ENCODE measurements around the gene SRMS. TPM values are rescaled to one million over a fixed set of nuclear protein-coding genes. Genes with fewer than 3 reads are reported as not detected.

SRMS gene
- total RNA-seq, 1 donor from 2014 or later: not detected

DNA sequence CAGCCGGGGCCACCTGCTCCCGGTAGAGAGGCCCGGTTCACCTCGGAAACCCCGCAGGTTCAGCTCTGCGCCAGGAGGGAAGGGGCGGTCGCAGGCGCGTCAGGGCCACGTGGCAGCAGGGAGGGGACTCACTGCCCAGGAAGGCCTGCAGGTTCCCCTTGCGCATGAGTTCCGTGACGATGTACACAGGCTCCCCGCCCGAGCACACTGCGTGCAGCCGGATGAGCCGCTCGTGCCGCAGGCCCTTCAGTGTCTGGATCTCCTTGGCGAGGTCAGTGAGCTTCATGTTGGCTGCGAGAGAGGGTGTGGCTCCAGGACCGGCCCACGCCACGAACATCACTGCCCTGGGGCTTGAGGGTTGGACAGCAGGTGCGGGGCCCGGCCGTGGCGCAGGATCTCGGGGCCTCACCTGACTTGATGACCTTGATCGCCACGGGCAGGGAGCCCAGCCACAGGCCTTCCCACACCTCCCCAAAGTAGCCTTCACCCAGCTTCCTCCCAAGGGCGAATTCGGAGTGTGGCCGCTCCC is 5.5 kb downstream of the SRMS start:
- Histone ChIP-seq H3K36me3 (no peaks in the 10 kb centered on the region), H3K4me3 (no peak overlapping the region), H3K4me1 (peaks cover 20% of the 10 kb centered on the region), H3K27ac (no peak overlapping the region), H3K9me3 (no peaks in the 10 kb centered on the region), H3K27me3 (no peaks in the 10 kb centered on the region)
- DNase-seq (ENCODE audit: extremely low spot score in 2 of 2): no peak
- intact Hi-C loops (cut with DNase I): no loop called here
- TF ChIP-seq, protein P1, sequence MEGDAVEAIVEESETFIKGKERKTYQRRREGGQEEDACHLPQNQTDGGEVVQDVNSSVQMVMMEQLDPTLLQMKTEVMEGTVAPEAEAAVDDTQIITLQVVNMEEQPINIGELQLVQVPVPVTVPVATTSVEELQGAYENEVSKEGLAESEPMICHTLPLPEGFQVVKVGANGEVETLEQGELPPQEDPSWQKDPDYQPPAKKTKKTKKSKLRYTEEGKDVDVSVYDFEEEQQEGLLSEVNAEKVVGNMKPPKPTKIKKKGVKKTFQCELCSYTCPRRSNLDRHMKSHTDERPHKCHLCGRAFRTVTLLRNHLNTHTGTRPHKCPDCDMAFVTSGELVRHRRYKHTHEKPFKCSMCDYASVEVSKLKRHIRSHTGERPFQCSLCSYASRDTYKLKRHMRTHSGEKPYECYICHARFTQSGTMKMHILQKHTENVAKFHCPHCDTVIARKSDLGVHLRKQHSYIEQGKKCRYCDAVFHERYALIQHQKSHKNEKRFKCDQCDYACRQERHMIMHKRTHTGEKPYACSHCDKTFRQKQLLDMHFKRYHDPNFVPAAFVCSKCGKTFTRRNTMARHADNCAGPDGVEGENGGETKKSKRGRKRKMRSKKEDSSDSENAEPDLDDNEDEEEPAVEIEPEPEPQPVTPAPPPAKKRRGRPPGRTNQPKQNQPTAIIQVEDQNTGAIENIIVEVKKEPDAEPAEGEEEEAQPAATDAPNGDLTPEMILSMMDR (IDR thresholded peaks at IDR 0.05): no peak
- TF ChIP-seq POLR2A (IDR thresholded peaks at IDR 0.05) (no peak), POLR2AphosphoS5 (IDR thresholded peaks at IDR 0.05; ENCODE audit: insufficient read depth in 1 of 2, low read depth in 1 of 2) (no peak)

DNA sequence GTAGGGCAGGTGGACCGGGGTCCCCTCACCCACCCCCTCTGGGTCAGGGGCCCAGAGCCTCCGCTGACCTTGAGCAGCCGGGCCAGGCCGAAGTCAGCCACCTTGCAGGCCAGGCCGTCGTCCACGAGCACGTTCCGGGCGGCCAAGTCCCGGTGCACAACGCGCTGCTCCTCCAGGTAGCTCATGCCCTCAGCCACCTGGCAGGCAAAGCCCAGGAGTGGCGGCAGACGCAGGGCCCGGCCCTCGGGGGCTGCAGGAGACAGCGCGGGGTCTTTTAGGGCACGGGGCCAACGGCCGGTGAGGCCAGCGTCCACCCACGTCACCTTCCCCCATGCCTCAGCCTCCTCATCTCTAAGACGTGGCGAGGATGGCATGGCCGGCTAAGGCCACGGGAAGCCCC is 6.2 kb downstream of the SRMS start:
- DNase-seq (ENCODE audit: extremely low spot score in 2 of 2): no peak
- no peak overlapping the region for H3K27ac ChIP-seq
- no peak overlapping the region for H3K4me3 ChIP-seq
- H3K4me1 ChIP-seq: peaks cover 27% of the 10 kb centered on the region
- TF ChIP-seq, protein P1 (IDR thresholded peaks at IDR 0.05): no peak
- TF ChIP-seq POLR2A (IDR thresholded peaks at IDR 0.05) (no peak), POLR2AphosphoS5 (IDR thresholded peaks at IDR 0.05; ENCODE audit: insufficient read depth in 1 of 2, low read depth in 1 of 2) (no peak)
- H3K27me3 ChIP-seq: no peaks in the 10 kb centered on the region
- H3K36me3 ChIP-seq: no peaks in the 10 kb centered on the region
- no peaks in the 10 kb centered on the region for H3K9me3 ChIP-seq
- intact Hi-C loops (cut with DNase I): no loop called here

DNA sequence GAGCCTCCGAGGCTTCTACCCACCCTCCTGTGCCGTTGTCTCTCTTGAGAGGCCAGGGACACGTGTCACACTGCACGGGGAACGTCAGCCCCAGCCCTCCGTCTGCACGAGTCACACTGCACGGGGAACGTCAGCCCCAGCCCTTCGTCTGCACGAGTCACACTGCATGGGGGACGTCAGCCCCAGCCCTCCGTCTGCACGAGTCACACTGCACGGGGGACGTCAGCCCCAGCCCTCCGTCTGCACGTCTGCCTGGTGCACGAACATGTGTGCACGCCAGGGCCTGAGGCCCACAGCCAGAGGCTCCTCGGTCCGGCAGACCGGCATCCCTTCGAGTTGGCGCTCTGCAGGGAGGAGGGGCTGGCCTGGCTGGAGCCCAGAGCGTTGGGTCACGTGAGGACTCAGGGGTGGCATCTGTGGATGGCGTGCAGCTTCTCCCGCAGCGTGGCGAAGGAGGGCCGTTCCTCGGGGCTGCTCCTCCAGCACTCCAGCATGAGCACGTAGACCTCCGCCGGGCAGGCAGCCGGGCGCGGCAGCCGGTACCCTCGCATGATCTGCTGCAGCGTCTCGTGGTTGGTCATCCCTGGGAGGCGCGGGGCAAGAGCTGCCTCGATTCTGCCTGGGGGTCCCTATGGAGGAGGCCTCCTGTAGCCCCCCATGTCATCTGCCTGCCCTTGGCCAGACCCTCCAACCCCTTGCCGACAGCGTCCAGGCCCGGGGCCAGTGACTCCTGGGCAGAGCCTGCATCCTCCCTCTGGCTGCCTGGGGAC is 6.9 kb downstream of the SRMS start:
- peaks cover 29% of the 10 kb centered on the region for H3K4me1 ChIP-seq
- no peaks in the 10 kb centered on the region for H3K36me3 ChIP-seq
- no peak overlapping the region for H3K27ac ChIP-seq
- H3K27me3 ChIP-seq: no peaks in the 10 kb centered on the region
- no peaks in the 10 kb centered on the region for H3K9me3 ChIP-seq
- no peak for DNase-seq (ENCODE audit: extremely low spot score in 2 of 2)
- H3K4me3 ChIP-seq: no peak overlapping the region
- intact Hi-C loops (cut with DNase I): no loop called here
- TF ChIP-seq, protein P1 (IDR thresholded peaks at IDR 0.05): no peak
- TF ChIP-seq POLR2AphosphoS5 (IDR thresholded peaks at IDR 0.05; ENCODE audit: insufficient read depth in 1 of 2, low read depth in 1 of 2): no peak
- no peak for TF ChIP-seq POLR2A (IDR thresholded peaks at IDR 0.05)

DNA sequence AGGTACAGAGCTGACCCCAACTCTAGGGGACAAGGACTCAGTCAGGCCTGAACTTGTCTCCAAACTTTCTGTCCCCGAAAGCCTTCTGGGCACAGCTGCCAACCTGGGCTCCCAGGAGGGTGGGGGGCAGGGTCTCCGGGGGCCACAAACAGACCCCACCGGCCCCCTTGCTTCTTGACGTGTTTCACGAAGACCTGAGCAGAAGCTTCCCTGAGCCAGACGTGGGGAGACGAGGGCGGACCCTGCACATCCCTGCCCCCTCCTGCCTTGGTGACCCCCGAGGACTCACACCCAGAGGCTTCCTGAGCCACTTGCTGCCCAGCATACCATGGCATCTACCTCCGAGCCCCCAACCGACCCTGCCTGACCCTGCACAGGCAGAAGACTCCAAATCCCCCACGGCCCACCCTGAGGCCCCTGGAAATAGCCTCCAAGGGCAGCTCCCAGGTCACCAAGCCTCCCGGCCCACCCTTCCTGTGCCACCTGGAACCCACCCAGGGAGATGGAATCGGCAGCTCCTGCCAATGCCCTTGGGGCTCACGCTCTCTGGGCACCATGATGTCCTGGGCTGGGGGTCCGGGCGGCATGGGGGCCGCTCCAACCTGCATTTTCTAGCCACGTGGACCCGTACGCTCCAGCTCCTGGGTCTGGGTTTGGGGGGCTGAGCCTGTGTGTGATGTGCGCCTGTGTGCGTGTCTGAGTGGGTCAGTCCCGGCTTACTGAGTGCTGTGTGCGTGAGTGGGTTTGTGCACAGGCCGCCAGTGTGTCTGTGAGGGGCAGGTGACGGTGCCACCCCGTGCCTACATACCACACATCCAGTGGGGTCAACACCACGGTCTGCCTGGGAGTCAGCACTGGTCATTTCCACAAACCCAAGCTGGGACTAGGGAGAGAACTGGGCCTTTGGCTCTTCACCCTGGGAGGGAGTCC is 7.8 kb downstream of the SRMS start:
- Histone ChIP-seq H3K27me3 (no peaks in the 10 kb centered on the region), H3K4me1 (peaks cover 37% of the 10 kb centered on the region), H3K27ac (no peak overlapping the region), H3K36me3 (no peaks in the 10 kb centered on the region), H3K4me3 (no peak overlapping the region), H3K9me3 (no peaks in the 10 kb centered on the region)
- intact Hi-C loops (cut with DNase I): no loop called here
- no peak for TF ChIP-seq POLR2A (IDR thresholded peaks at IDR 0.05)
- TF ChIP-seq, protein P1 (IDR thresholded peaks at IDR 0.05): no peak
- DNase-seq (ENCODE audit: extremely low spot score in 2 of 2): no peak
